GM19438 (cell line): ENCODE measurements around the gene FBXO28.

ENCODE experiments used
- ATAC-seq: cut with Tn5 transposase; IDR thresholded peaks from one replicate; pipeline ENCODE4 v1.9.1; 2021; ENCODE audit warnings: low read depth; ENCODE audit not compliant: unreplicated experiment

FBXO28 gene

GRCh38 chr1:224095339-224095738 is 18.6 kb upstream of the FBXO28 start:
- no peak for ATAC-seq

- no peak for ATAC-seq
These were observed 18.0 kb upstream of the FBXO28 start for GRCh38 chr1:224095867-224096266.

DNA sequence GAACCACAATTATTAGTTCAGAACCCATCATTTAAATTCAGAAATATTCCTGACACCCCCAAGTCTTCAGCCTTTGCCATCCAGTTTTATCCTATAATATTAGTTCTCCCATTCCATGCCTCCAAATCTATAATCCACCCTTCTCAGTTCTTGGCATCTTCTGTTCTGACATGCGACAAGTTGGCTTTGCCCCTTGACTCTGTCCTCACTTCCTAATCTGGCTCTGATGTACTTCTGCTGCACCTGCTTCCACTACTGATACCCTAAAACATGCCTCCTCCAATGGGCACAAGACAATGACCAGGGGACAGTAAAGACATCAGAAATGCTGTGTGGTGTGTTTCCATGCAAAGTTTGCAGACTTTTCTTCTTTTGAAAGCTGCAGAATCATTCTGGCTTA is 17.1 kb upstream of the FBXO28 start:
- ATAC-seq, result no peak

DNA sequence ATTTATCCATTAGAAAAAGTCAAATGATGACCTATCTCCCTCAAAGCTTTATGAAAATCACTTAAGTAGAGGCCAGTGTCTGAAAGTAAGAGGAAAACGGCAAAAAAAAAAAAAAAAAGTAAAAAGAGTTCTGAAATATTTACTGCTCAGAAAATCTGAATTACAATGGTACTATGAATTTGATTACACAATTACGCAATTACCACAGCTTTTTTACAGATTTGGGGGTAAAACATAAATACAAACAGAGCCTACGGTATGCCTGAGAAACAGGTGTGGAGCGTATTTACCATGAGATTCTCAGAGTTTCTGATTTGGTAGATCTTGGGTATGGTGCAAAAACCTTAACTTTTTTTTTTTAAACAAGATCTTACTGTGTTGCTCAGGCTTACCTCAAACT is 15.9 kb upstream of the FBXO28 start:
- no peak for ATAC-seq

GRCh38 chr1:224106568-224107281 is 7.2 kb upstream of the FBXO28 start:
- no peak for ATAC-seq

GRCh38 chr1:224107282-224107625 is 6.7 kb upstream of the FBXO28 start:
- no peak for ATAC-seq

GRCh38 chr1:224108991-224109390 is 4.9 kb upstream of the FBXO28 start:
- no peak for ATAC-seq

DNA sequence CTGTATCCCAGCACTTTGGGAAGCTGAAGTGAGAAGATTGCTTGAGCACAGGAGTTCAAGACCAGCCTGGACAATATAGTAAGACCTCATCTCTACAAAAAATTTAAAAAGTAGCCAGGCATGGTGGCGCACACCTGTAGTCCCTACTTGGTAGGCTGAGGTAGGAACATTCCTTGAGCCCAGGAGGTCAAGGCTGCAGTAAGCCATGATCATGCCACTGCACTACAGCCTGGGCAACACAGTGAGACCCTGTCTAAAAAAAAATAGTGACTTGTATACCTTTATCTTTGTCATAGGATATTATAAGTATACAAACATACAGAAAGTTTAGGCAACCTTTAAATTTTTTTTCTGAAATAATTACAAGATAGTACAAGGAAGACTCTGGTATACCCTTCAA is 3.9 kb upstream of the FBXO28 start:
- no peak for ATAC-seq

- ATAC-seq, result no peak
These were observed 906 bp upstream of the FBXO28 start for GRCh38 chr1:224113005-224113404.

- no peak for ATAC-seq
These were observed 380 bp upstream of the FBXO28 start for GRCh38 chr1:224113545-224113917.

DNA sequence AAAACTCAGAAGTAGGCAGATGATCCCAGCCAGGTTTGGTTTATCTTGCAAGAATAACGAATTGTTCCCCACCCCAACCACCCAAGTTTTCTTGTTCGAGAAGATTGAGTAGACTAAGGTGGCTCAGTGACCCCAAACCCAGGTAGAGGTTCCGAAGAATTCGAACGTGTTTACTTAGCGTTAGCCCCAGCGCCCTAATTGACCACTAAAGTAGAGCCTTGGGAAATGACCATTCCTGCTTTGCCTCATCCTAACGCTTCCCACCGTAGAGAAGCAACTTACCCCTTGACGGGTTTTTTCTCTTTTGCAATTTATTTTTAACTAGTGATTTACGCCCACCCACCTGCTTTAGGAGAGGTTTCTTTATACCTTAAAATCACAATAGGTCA is 870 bp downstream of the FBXO28 start:
- ATAC-seq, result no peak

- ATAC-seq, result no peak
These were observed 2.2 kb downstream of the FBXO28 start for GRCh38 chr1:224116131-224116530.

DNA sequence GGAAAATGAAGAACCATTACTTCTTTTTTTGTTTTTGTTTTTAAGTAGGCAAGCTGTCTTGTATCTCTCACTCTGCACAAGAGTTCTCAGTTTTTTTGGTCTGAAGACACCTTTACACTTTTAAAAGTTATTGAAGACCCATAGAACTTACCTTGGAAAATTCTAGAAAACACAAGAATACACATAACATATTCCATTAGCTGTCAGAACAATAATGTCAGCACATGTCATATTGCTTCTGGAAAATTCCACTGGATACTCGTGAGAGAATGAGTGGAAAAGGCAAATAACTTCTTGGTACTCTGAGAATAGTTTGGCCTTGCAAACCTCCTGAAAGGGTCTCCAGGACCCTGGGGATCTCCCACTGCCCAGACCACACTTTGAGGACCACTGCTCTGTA is 4.8 kb downstream of the FBXO28 start:
- no peak for ATAC-seq

DNA sequence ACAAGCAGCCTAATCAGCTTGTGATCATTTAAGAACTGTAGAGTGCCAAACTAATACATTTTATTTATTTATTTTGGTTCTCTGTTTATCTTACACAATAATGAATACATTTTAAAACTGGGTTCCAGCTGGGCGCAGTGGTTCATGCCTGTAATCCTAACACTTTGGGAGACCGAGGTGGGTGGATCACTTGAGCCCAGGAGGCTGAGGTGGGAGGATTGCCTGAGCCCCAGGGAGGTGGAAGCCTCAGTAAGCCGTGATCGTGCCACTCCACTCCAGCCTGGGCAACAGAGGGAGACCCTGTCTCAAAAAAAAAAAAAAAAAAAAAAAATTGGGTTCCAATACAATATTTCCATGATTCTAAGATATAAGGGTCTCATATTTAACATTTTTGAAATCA is 9.2 kb downstream of the FBXO28 start:
- ATAC-seq, result no peak

GRCh38 chr1:224124220-224124619 is 10.3 kb downstream of the FBXO28 start:
- ATAC-seq, result no peak

- ATAC-seq, result no peak
These were observed 14.3 kb downstream of the FBXO28 start for GRCh38 chr1:224127925-224128819.

- no peak for ATAC-seq
These were observed 17.3 kb downstream of the FBXO28 start for GRCh38 chr1:224131253-224131652.

DNA sequence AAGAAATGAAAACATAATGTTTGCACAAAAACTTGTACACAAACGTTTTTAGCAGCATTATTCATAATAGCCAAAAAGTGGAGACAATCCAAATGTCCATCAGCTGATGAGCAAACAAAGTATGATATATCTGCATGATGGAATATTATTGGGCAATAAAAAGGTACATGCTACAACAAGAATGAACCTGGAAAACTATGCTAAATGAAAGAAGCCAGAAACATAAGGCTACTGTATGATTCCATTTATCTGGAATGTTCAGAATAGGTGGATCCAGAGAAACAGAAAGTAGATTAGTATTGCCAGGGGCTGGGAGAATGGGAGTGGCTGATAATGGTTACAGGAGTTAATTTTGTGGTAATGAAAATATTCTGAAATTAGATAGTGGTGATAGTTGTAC is 19.0 kb downstream of the FBXO28 start:
- no peak for ATAC-seq

- ATAC-seq, result no peak
These were observed 19.9 kb downstream of the FBXO28 start for GRCh38 chr1:224133741-224134299.

DNA sequence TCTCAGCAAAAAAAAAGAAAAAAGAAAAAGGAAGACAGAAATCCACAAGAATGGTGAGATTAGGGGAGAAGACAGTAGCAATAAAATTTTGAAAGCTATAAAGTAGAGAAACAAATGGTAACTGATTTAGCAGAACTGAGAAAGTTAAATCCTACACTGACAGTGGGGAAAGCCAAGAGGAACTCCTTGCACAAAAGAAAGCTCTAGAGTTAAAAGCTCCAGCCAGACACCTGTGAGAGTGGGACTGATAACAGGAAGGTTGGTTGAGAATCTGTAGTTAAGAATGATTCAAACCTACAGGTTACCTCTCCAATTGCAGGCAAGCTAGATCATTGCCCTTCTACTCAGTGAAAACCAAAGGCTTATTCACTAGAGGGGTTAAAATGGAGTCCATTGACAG is 23.6 kb downstream of the FBXO28 start:
- no peak for ATAC-seq

- no peak for ATAC-seq
These were observed 24.3 kb downstream of the FBXO28 start for GRCh38 chr1:224138198-224138597.

DNA sequence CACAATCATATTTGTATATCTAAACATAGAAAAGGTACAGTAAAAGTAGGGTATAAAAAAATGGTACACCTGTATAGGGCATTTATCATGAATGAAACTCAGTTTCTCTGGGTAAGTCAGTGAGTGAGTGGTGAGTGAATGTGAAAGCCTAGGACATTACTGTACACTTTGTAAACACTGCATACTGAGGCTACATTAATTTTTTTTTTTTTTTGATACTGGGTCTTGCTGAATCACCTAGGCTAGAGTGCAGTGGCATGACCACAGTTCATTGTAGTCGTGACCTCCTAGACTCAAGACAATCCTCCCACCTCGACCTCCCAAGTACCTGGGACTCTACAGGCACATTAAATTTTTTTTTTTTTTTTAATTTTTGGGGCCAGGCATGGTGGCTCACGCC is 27.8 kb downstream of the FBXO28 start:
- no peak for ATAC-seq
